Measurements from ENCODE around the gene SORCS3.

The SORCS3 gene

DNA sequence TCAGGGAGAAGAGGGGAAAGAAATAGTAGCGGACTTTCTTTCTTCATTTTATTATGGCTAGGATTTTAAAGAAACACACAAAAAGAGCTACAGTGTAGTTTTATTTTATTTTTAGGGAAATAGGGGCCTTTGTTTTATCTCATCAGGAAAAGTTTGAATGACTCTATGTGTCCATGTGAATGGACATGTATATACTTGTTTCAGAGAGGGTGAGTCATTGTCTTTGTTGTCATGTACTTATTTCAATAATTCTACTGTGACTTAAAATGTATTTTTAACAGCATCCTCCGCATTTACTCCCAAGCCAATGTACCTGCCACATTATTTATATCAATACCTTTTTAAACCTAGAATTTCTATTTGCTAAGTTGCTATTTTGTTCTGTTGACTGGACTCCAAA is 569.5 kb downstream of the SORCS3 start:
- no peaks in the 10 kb centered on the region for H3K9me2 ChIP-seq (replicated peaks; ENCODE audit: low read depth, low read length)
- no peaks in the 10 kb centered on the region for H3K4me1 ChIP-seq (ENCODE audit: insufficient read depth, low read length, poor library complexity, severe bottlenecking)
- TF ChIP-seq EZH2phosphoT487 (IDR thresholded peaks at IDR 0.05; ENCODE audit: borderline replicate concordance) = no peak
- TF ChIP-seq, protein P1, sequence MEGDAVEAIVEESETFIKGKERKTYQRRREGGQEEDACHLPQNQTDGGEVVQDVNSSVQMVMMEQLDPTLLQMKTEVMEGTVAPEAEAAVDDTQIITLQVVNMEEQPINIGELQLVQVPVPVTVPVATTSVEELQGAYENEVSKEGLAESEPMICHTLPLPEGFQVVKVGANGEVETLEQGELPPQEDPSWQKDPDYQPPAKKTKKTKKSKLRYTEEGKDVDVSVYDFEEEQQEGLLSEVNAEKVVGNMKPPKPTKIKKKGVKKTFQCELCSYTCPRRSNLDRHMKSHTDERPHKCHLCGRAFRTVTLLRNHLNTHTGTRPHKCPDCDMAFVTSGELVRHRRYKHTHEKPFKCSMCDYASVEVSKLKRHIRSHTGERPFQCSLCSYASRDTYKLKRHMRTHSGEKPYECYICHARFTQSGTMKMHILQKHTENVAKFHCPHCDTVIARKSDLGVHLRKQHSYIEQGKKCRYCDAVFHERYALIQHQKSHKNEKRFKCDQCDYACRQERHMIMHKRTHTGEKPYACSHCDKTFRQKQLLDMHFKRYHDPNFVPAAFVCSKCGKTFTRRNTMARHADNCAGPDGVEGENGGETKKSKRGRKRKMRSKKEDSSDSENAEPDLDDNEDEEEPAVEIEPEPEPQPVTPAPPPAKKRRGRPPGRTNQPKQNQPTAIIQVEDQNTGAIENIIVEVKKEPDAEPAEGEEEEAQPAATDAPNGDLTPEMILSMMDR (conservative IDR thresholded peaks at IDR 0.05; ENCODE audit: low read length) = no peak
- no peaks in the 10 kb centered on the region for H4K20me1 ChIP-seq (ENCODE audit: insufficient read depth, low read length, poor library complexity, severe bottlenecking)
- H3K27me3 ChIP-seq (ENCODE audit: insufficient read depth, low read length, poor library complexity, severe bottlenecking) = no peaks in the 10 kb centered on the region
- no peak overlapping the region for H2AFZ ChIP-seq (ENCODE audit: low read length)
- no peak overlapping the region for H3K4me3 ChIP-seq (ENCODE audit: low read length, poor library complexity, severe bottlenecking)
- H3K79me2 ChIP-seq (ENCODE audit: insufficient read depth, low read length) = no peaks in the 10 kb centered on the region
- H3K4me2 ChIP-seq (ENCODE audit: low read depth, low read length, poor library complexity, severe bottlenecking) = no peak overlapping the region
- H3F3A ChIP-seq (ENCODE audit: low read depth) = no peaks in the 10 kb centered on the region
- no peaks in the 10 kb centered on the region for H3K9me3 ChIP-seq (ENCODE audit: insufficient read depth, low read depth, low read length)
- no peak overlapping the region for H3K9ac ChIP-seq (ENCODE audit: low read depth, low read length, poor library complexity, severe bottlenecking)
- no peaks in the 10 kb centered on the region for H3K36me3 ChIP-seq (ENCODE audit: insufficient read depth, low read length)

- H3K4me3 ChIP-seq (ENCODE audit: low read length, poor library complexity, severe bottlenecking) = no peak overlapping the region
- H3K27me3 ChIP-seq (ENCODE audit: insufficient read depth, low read length, poor library complexity, severe bottlenecking) = no peaks in the 10 kb centered on the region
- no peaks in the 10 kb centered on the region for H3K9me2 ChIP-seq (replicated peaks; ENCODE audit: low read depth, low read length)
- no peaks in the 10 kb centered on the region for H3K79me2 ChIP-seq (ENCODE audit: insufficient read depth, low read length)
- H3K36me3 ChIP-seq (ENCODE audit: insufficient read depth, low read length) = no peaks in the 10 kb centered on the region
- TF ChIP-seq, protein P1 (conservative IDR thresholded peaks at IDR 0.05; ENCODE audit: low read length) = no peak
- no peak for TF ChIP-seq EZH2phosphoT487 (IDR thresholded peaks at IDR 0.05; ENCODE audit: borderline replicate concordance)
- H3K9ac ChIP-seq (ENCODE audit: low read depth, low read length, poor library complexity, severe bottlenecking) = no peak overlapping the region
- H2AFZ ChIP-seq (ENCODE audit: low read length) = no peak overlapping the region
- H3K9me3 ChIP-seq (ENCODE audit: insufficient read depth, low read depth, low read length) = no peaks in the 10 kb centered on the region
- H3F3A ChIP-seq (ENCODE audit: low read depth) = no peaks in the 10 kb centered on the region
- H4K20me1 ChIP-seq (ENCODE audit: insufficient read depth, low read length, poor library complexity, severe bottlenecking) = no peaks in the 10 kb centered on the region
- H3K4me1 ChIP-seq (ENCODE audit: insufficient read depth, low read length, poor library complexity, severe bottlenecking) = no peaks in the 10 kb centered on the region
- H3K4me2 ChIP-seq (ENCODE audit: low read depth, low read length, poor library complexity, severe bottlenecking) = no peak overlapping the region
Observed at GRCh38 chr10:105237685-105238084, 596.6 kb downstream of the SORCS3 start.

GRCh38 chr10:105239311-105240219 is 598.5 kb downstream of the SORCS3 start:
- H2AFZ ChIP-seq (ENCODE audit: low read length) = no peak overlapping the region
- no peaks in the 10 kb centered on the region for H3K79me2 ChIP-seq (ENCODE audit: insufficient read depth, low read length)

More at GRCh38 chr10:105239311-105240219, 598.5 kb downstream of the SORCS3 start:
- H3K9me3 ChIP-seq (ENCODE audit: insufficient read depth, low read depth, low read length) = no peaks in the 10 kb centered on the region
- no peaks in the 10 kb centered on the region for H3F3A ChIP-seq (ENCODE audit: low read depth)
- H3K27me3 ChIP-seq (ENCODE audit: insufficient read depth, low read length, poor library complexity, severe bottlenecking) = no peaks in the 10 kb centered on the region
- no peaks in the 10 kb centered on the region for H3K36me3 ChIP-seq (ENCODE audit: insufficient read depth, low read length)
- H3K4me3 ChIP-seq (ENCODE audit: low read length, poor library complexity, severe bottlenecking) = no peak overlapping the region
- no peaks in the 10 kb centered on the region for H3K4me1 ChIP-seq (ENCODE audit: insufficient read depth, low read length, poor library complexity, severe bottlenecking)
- no peaks in the 10 kb centered on the region for H4K20me1 ChIP-seq (ENCODE audit: insufficient read depth, low read length, poor library complexity, severe bottlenecking)
- TF ChIP-seq, protein P1 (conservative IDR thresholded peaks at IDR 0.05; ENCODE audit: low read length) = no peak
- no peak for TF ChIP-seq EZH2phosphoT487 (IDR thresholded peaks at IDR 0.05; ENCODE audit: borderline replicate concordance)
- H3K9ac ChIP-seq (ENCODE audit: low read depth, low read length, poor library complexity, severe bottlenecking) = no peak overlapping the region
- no peaks in the 10 kb centered on the region for H3K9me2 ChIP-seq (replicated peaks; ENCODE audit: low read depth, low read length)
- no peak overlapping the region for H3K4me2 ChIP-seq (ENCODE audit: low read depth, low read length, poor library complexity, severe bottlenecking)

Data from Loucy (cell line).